B cell (primary cell): ENCODE measurements around the gene PCGF2. TPM values are rescaled to one million over a fixed set of nuclear protein-coding genes. Genes with fewer than 3 reads are reported as not detected.
"Not testable (repeated sequence)": the region's sequence is repeated elsewhere in the genome, so short reads cannot be mapped to it uniquely, and the experiment has no call there.

ENCODE experiments used
- ATAC-seq: fragments of 200-7000 bp; cut with Tn5 transposase; one replicate; pipeline ENCODE4 v1.10.0; 2021; ENCODE audit warnings: low read depth, mild to moderate bottlenecking, moderate number of reproducible peaks, moderate library complexity
- CTCF ChIA-PET: fragments of 350-600 bp; sonication (Branson Sonifier 250); formaldehyde crosslinking; loops from one replicate; lab custom pipeline; 2021; ENCODE audit warnings: antibody characterized with exemption, inconsistent platforms; lab: Charles Lee
- POLR2A ChIA-PET: fragments of 350-600 bp; sonication (Branson Sonifier 250); formaldehyde crosslinking; loops from one replicate; lab custom pipeline; 2021; ENCODE audit warnings: antibody characterized with exemption; lab: Charles Lee
- DNase-seq: peaks from one replicate; pipeline ENCODE4 v3.0.0; 2013
- H2AFZ ChIP-seq: 2 replicates; pipeline ENCODE4 v1.6.1; 2012; ENCODE audit warnings: mild to moderate bottlenecking, low read depth, low read length; ENCODE audit not compliant: insufficient read depth, poor library complexity, severe bottlenecking
- H3K27ac ChIP-seq, 2 donors: 1 replicate in 1 of 2; 2 replicates in 1 of 2; pipeline ENCODE4 v1.5.1; 2012 to 2013; ENCODE audit warnings: low read length in 2 of 2, mild to moderate bottlenecking in 2 of 2, moderate library complexity in 1 of 2
- H3K27me3 ChIP-seq, 4 experiments: fragments of 200-600 bp in 1 of 4; sonication (generic) in 1 of 4; replicated peaks in 1 of 4; 1 replicate in 2 of 4; 2 replicates in 2 of 4; pipeline versions ENCODE4 v1.6.1 to v1.7.0; 2013 to 2016; ENCODE audit warnings: low read length in 3 of 4, mild to moderate bottlenecking in 2 of 4, mixed read lengths in 1 of 4, moderate library complexity in 1 of 4; ENCODE audit not compliant: insufficient read depth in 4 of 4, control insufficient read depth in 3 of 4; ENCODE audit errors: control extremely low read depth in 1 of 4
- H3K36me3 ChIP-seq, 2 experiments: replicated peaks in 1 of 2; 1 replicate in 1 of 2; 2 replicates in 1 of 2; pipeline versions ENCODE4 v1.6.1 to v1.7.1; 2013; ENCODE audit warnings: low read length in 1 of 2; ENCODE audit not compliant: insufficient read depth in 2 of 2, control insufficient read depth in 1 of 2; ENCODE audit errors: control extremely low read depth in 1 of 2, extremely low read depth in 1 of 2
- H3K4me1 ChIP-seq, 2 donors: fragments of 200-600 bp in 1 of 2; sonication (generic) in 1 of 2; 1 replicate in 1 of 2; 2 replicates in 1 of 2; pipeline versions ENCODE4 v1.5.1 to v1.6.1; 2013 to 2017; ENCODE audit warnings: low read length in 2 of 2; ENCODE audit not compliant: control insufficient read depth in 2 of 2, insufficient read depth in 2 of 2
- H3K4me2 ChIP-seq: replicated peaks from 2 replicates; pipeline ENCODE3; 2012; ENCODE audit warnings: mild to moderate bottlenecking, low read depth, low read length; ENCODE audit not compliant: poor library complexity, severe bottlenecking
- H3K4me3 ChIP-seq, 5 experiments: fragments of 200-600 bp in 1 of 5; sonication (generic) in 1 of 5; 1 replicate in 3 of 5; 2 replicates in 2 of 5; pipeline versions ENCODE4 v1.5.1 to v1.7.0; 2011 to 2016; ENCODE audit warnings: low read length in 4 of 5, mild to moderate bottlenecking in 4 of 5, low read depth in 2 of 5, control low read depth in 1 of 5, moderate library complexity in 1 of 5; ENCODE audit not compliant: insufficient read depth in 1 of 5; ENCODE audit errors: control extremely low read depth in 1 of 5, extremely low read depth in 1 of 5
- H3K79me2 ChIP-seq: fragments of 200-600 bp; sonication (generic); one replicate; pipeline ENCODE4 v1.6.0; 2016; ENCODE audit warnings: low read length; ENCODE audit not compliant: control insufficient read depth, insufficient read depth
- H3K9ac ChIP-seq: fragments of 200-600 bp; sonication (generic); 2 replicates; pipeline ENCODE4 v1.6.1; 2017; ENCODE audit warnings: mild to moderate bottlenecking, low read length, moderate library complexity
- H3K9me3 ChIP-seq, 3 donors: one replicate each; pipeline versions ENCODE4 v1.6.1 to v1.7.1; 2013; ENCODE audit warnings: low read length in 2 of 3; ENCODE audit not compliant: control insufficient read depth in 2 of 3, insufficient read depth in 1 of 3; ENCODE audit errors: control extremely low read depth in 1 of 3
- H4K20me1 ChIP-seq: 2 replicates; pipeline ENCODE4 v1.6.0; 2012; ENCODE audit warnings: mild to moderate bottlenecking, low read length; ENCODE audit not compliant: insufficient read depth, control insufficient read depth, poor library complexity, severe bottlenecking
- H3K27ac Mint-ChIP-seq: one replicate; pipeline ENCODE4 v1.8.0; 2021; ENCODE audit warnings: mixed read lengths
- H3K27me3 Mint-ChIP-seq: one replicate; pipeline ENCODE4 v1.8.0; 2021; ENCODE audit warnings: mixed read lengths
- H3K4me1 Mint-ChIP-seq: one replicate; pipeline ENCODE4 v1.8.0; 2021; ENCODE audit warnings: mixed read lengths
- H3K4me3 Mint-ChIP-seq: one replicate; pipeline ENCODE4 v1.8.0; 2021; ENCODE audit warnings: mixed read lengths
- H3K9me3 Mint-ChIP-seq: one replicate; pipeline ENCODE4 v1.8.0; 2022; ENCODE audit warnings: mixed read lengths; ENCODE audit not compliant: insufficient read depth
- CTCF ChIP-seq: fragments of 200-600 bp; IDR thresholded peaks from one replicate; pipeline ENCODE4 v1.8.0; 2022; ENCODE audit warnings: antibody characterized with exemption, mild to moderate bottlenecking
- EZH2 ChIP-seq: IDR thresholded peaks from 2 replicates; pipeline ENCODE4 v1.6.1; 2012; ENCODE audit warnings: borderline replicate concordance, low read depth, mild to moderate bottlenecking, moderate library complexity, low read length; ENCODE audit not compliant: insufficient read depth, poor library complexity, severe bottlenecking
- WGBS: methylation state at CpG from one replicate; pipeline ENCODE4 v1.1.5; 2013; ENCODE audit warnings: missing lambda C conversion rate; ENCODE audit not compliant: insufficient coverage; 5-methylcytosine and 5-hydroxymethylcytosine counted together
- intact Hi-C: fragments of 100-400 bp; cut with micrococcal nuclease; formaldehyde crosslinking; loops from one replicate; pipeline ENCODE4 v1.10.0; 2022
- polyA plus RNA-seq: library from polyadenylated mRNA; depleted of rRNA; stranded (reverse); fragments of >200 nt; gene quantifications from 2 replicates; pipeline ENCODE4 v1.2.3, GENCODE V29; 2012
- total RNA-seq, 2 donors: library from RNA; stranded (reverse); fragments of 120-200 nt in 1 of 2; gene quantifications; 1 replicate in 1 of 2; 2 replicates in 1 of 2; pipeline versions ENCODE4 v1.2.3 to v1.2.4, GENCODE V29; 2013 to 2022

PCGF2 gene
- total and polyA plus RNA-seq, 2 donors (not counting 1 experiment from before 2014, with no cell fraction given): 0.04 TPM; not detected in 1

GRCh38 chr17:38789185-38789584 is 41.0 kb upstream of the PCGF2 start:
- no peak overlapping the region for H3K4me3 Mint-ChIP-seq
- H3K9me3 Mint-ChIP-seq: no peaks in the 10 kb centered on the region
- Histone ChIP-seq H3K4me3 (no peak overlapping the region), H3K9ac (no peak overlapping the region), H2AFZ (no peak overlapping the region), H4K20me1 (peaks cover 37% of the 10 kb centered on the region), H3K4me1 (no peaks in the 10 kb centered on the region), H3K79me2 (peaks cover 72% of the 10 kb centered on the region), H3K4me2 (no peak overlapping the region), H3K36me3 (peaks cover 13 to 36% of the 10 kb centered on the region in 2 experiments), H3K9me3 (no peaks in the 10 kb centered on the region), H3K27me3 (no peaks in the 10 kb centered on the region), H3K27ac (no peak overlapping the region)
- no peaks in the 10 kb centered on the region for H3K27me3 Mint-ChIP-seq
- 17% methylated on average over 1 of the region's 1 CpG for WGBS
- ChIA-PET POLR2A (no interaction called here), CTCF (interaction anchor here (0.5 kb wide), 1 partner anchor 54 kb away, joined by 3 read pairs; no protein-coding TSS in a partner anchor)
- peaks cover 2% of the 10 kb centered on the region for H3K4me1 Mint-ChIP-seq
- ATAC-seq: no peak
- no peak overlapping the region for H3K27ac Mint-ChIP-seq
- intact Hi-C loops: no loop called here
- TF ChIP-seq EZH2 (no peak), CTCF (no peak)
- DNase-seq: no peak

- H3K9ac ChIP-seq, H3K4me2 ChIP-seq, DNase-seq, H3K27me3 Mint-ChIP-seq, H3K9me3 Mint-ChIP-seq, H3K4me1 Mint-ChIP-seq, H3K27me3 ChIP-seq, H3K4me1 ChIP-seq, H3K27ac Mint-ChIP-seq, H3K4me3 ChIP-seq, ATAC-seq, H3K4me3 Mint-ChIP-seq, H3K27ac ChIP-seq, intact Hi-C loops, H2AFZ ChIP-seq, H3K9me3 ChIP-seq: not testable (repeated sequence)
- ChIA-PET CTCF (interaction anchor here (0.5 kb wide), 1 partner anchor 52 kb away, joined by 3 read pairs; no protein-coding TSS in a partner anchor), POLR2A (interaction anchor here (0.7 kb wide), 1 partner anchor 641 kb away, joined by 4 read pairs; no protein-coding TSS in a partner anchor)
- Histone ChIP-seq H3K79me2 (peaks cover 60% of the 10 kb centered on the region), H3K36me3 (peaks cover 16 to 45% of the 10 kb centered on the region in 2 experiments), H4K20me1 (peaks cover 37% of the 10 kb centered on the region)
- WGBS: 100% methylated on average over 1 of the region's 4 CpGs
Measured at GRCh38 chr17:38787999-38788398, 39.9 kb upstream of the PCGF2 start.
